ENCODE data around the gene UGT1A8.
"Not testable (repeated sequence)": the region's sequence is repeated elsewhere in the genome, so short reads cannot be mapped to it uniquely, and the experiment has no call there.

The UGT1A8 gene

DNA sequence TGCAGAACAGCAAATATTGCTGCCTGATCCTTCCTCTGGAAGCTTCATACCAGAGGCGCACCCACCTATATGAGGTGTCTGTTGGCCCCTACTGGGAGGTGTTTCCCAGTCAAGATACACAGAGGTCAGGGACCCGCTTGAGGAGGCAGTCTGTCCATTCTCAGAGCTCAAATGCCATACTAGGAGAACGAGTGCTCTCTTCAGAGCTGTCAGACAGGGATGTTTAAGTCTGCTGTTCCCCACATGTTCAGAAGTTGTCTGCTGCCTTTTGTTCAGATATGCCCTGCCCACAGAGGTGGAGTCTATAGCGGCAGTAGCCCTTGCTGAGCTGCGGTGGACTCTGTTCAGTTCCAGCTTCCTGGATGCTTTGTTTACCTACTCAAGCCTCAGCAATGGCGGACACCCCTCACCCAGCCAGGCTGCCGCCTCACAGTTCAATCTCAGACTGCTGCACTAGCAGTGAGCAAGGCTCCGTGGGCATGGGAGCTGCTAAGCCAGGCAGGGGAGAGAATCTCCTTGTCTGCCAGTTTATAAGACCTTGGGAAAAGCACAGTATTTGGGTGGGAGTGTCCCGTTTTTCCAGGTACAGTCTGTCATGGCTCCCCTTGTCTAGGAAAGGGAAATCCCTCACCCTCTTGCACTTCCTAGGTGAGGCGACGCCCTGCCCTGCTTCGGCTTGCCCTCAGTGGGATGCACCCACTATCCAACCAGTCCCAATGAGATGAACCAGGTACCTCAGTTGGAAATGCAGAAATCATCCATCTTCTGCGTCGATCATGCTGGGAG is 119.6 kb downstream of the UGT1A8 start:
- not testable (repeated sequence) for DNase-seq

DNA sequence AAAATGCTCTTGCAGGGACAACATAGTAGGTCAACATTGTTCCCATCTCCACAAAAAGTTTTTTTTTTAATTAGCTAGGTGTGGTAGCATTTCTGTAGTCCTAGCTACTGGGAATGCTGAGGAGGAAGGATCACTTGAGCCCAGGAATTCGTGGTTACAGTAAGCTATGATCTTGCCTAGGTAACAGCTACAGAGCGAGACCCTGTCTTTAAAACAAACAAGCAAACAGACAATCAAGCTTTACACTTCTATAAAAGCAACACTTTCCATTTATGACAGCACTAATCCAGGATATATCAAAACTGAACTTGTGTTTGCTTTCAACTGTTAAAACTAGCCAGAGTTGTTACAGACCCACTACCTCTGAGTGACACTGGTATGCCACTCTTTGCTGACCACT is 123.4 kb downstream of the UGT1A8 start:
- no peak for DNase-seq

DNA sequence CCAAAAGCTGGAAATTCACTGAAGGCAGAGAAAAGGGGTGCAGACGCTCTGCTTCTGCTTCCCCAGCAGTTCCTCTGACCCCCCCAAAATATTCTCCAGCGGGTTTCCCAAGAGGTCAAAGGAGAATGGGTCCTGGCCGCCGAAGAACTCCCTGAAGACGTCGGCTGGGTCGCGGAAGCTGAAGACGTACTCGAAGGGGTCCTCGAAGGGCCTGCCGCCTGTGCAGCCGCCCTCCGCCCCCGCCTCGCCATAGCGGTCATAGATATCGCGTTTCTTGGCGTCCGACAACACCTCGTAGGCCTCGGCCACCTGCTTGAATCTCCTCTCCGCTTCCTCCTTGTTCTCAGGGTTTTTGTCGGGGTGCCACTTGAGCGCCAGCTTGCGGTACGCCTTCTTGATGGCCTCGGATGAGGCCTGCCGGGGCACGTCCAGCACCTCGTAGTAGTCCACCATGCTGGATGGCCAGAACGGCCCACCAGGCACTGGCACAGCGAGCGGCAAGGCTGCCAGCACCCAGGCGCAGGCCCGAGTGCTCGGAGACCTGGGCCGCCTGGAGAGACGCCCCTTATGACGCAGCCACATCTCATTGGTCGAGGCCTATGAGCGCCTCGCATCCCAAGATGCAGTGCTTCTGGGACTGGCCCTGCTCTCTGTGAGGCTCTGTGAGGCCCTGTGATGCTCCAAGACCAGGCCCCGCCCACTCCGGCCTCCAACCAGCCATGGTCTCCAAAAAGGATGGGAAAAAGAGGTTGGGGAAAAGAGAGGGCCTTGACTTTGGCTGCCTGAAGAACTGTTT is 126.2 kb downstream of the UGT1A8 start:
- DNase-seq, result no peak

DNA sequence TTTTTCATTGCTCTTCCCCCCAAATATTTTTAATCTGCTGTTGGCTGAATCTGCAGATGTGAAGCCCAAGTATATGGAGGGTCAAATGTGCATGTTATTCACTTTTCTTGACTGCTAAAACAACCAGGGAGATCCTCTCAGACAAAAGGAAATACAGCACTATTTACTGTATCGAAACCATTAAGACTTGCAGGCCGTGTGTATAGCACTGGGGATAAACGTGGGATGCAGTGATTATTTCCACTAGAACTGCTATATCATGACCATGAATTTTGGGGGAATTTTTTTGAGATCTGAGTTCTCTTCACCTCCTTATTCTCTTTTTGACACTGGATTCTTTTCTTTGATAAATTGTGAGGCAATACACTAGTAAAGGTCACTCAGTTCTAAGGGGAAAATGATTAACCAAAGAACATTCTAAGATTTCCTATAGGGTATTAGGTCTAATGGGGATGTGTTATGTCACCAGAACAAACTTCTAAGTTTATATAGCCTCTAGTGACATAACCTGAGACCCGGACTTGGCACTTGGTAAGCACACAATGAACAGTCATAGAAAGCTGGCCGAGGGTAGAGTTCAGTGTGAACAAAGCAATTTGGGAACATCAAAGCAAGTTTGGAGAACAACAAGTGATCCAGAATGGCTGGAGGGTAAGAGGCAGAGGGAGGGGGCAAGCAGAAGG is 127.8 kb downstream of the UGT1A8 start:
- no peak for DNase-seq

DNA sequence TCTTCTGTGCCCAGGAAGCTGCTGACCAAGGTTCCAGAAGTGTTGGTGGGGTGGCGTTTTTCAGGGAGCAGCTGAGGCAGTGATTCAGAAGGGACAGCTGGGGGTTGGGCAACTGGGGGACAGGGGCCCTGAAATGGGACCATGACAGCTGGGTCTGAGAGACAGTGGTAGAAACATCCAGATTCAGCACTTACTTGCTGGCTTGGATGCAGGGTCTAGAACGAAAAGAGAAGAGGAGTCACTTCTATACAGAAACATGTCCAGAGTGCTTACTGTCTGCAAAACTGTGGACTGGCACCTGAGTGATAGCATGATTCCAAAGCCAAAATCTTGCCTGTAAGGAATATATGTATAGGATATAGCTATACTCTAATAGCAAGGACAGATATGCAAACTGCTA is 128.4 kb downstream of the UGT1A8 start:
- not testable (repeated sequence) for DNase-seq

DNA sequence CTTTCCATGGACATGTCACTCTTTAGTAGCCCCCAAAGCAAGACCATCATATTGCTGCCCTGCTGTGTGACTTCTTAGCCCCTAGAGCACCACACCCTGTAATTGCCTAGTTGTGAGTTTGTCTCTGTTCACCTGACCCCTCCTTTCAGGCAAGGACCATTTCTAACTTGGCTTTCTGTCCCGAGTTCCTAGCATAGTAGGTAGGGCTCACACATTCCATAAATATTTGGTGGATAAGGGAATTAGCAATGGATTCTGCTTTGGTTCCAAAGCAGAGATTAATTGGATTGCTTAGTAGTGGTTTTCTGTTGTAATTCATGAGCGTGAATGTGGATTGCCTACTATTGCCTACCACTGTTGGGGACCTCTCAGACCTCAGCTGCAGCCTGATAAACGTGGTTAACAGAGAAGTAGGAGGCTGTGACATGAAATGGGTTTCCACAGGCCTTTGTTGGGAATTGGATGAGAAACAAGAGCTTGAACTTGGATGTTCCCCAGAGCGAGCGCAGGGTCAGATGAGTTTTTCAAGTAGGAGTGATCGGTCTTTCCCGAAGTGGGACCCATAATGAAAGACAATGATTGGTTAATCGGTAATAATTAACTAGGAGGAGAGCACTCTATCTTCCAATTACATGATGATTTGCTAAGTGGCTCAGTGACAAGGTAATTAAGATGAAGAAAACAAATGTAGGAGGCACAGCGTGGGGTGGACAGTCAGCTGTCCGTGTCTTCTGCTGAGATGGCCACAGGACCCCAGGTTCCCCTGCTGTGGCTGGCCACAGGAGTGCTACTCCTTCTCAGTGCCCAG is 129.2 kb downstream of the UGT1A8 start:
- DNase-seq, result no peak

DNA sequence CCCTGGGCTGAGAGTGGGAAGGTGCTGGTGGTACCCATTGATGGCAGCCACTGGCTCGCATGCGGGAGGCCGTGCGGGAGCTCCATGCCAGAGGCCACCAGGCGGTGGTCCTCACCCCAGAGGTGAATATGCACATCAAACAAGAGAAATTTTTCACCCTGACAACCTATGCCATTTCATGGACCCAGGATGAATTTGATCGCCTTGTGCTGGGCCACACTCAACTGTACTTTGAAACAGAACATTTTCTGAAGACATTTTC is 129.8 kb downstream of the UGT1A8 start:
- no peak for DNase-seq

DNA sequence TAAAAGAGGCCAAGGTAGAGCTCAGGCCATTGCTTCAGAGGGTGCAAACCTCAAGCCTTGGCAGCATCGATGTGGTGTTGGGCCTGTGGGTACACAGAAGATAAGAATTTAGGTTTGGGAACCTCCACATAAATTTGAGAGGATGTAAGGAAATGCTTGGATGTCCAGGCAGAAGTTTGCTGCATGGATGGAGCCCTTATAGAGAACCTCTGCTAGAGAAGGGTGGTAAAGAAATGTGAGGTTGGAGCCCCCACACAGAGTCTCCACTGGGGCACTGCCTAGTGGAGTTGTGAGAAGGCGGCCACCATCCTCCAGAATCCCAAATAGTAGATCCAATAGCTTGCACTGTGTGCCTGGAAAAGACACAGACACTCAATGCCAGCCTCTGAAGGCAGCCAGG is 133.3 kb downstream of the UGT1A8 start:
- DNase-seq, result not testable (repeated sequence)

DNA sequence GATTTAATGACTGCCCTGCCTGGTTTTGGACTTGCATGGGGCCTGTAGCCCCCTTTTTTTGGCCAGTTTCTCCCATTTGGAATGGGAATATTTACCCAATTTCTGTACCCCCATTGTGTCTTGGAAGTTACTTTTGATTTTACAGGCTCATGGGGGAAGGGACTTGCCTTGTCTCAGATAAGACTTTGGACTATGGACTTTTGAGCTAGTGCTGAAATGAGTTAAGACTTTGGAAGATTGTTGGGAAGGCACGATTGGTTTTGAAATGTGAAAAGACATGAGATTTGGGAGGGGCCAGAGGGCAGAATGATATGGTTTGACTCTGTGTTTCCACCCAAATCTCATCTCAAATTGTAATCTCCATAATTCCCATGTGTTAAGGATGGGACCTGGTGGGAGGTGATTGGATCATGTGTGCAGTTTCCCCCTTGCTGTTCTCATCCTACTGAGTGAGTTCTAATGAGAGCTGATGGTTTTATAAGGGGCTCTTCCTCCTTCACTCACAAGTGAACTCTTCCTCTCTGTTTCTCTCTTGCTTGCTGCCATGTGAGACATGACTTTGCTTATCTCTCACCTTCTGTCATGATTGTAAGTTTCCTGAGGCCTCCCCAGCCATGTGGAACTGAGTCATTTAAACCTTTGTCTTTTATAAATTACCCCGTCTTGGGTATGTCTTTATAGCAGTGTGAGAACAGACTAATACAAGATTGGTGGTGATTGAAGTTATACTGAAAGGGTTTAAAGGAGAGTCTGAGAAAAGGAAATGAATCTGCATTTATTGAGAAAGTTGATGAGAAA is 134.0 kb downstream of the UGT1A8 start:
- DNase-seq, result not testable (repeated sequence)

DNA sequence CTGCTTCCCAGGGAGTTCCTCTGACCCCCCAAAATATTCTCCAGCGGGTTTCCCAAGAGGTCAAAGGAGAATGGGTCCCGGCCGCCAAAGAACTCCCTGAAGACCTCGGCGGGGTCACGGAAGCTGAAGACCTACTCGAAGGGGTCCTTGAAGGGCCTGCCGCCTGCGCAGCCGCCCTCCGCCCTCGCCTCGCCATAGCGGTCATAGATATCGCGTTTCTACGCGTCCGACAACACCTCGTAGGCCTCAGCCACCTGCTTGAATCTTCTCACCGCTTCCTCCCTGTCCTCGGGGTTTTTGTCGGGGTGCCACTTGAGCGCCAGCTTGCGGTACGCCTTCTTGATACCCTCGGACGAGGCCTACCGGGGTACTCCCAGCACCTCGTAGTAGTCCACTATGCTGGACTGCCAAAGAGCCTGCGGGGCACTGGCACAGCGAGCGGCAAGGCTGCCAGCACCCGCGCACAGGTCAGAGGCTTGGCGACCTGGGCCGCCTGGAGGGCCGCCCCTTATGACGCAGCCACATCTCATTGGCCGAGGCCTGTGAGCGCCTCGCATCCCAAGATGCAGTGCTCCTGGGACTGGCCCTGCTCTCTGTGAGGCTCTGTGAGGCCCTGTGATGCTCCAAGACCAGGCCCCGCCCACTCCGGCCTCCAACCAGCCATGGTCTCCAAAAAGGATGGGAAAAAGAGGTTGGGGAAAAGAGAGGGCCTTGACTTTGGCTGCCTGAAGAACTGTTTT is 137.6 kb downstream of the UGT1A8 start:
- DNase-seq, result no peak

DNA sequence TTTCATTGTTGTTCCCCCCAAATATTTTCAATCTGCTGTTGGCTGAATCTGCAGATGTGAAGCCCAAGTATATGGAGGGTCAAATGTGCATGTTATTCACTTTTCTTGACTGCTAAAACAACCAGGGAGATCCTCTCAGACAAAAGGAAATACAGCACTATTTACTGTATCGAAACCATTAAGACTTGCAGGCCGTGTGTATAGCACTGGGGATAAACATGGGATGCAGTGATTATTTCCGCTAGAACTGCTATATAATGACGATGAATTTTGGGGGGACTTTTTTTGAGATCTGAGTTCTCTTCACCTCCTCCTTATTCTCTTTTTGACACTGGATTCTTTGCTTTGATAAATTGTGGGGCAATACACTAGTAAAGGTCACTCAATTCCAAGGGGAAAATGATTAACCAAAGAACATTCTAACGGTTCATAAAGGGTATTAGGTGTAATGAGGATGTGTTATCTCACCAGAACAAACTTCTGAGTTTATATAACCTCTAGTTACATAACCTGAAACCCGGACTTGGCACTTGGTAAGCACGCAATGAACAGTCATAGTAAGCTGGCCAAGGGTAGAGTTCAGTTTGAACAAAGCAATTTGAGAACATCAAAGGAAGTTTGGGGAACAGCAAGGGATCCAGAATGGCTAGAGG is 139.1 kb downstream of the UGT1A8 start:
- no peak for DNase-seq

DNA sequence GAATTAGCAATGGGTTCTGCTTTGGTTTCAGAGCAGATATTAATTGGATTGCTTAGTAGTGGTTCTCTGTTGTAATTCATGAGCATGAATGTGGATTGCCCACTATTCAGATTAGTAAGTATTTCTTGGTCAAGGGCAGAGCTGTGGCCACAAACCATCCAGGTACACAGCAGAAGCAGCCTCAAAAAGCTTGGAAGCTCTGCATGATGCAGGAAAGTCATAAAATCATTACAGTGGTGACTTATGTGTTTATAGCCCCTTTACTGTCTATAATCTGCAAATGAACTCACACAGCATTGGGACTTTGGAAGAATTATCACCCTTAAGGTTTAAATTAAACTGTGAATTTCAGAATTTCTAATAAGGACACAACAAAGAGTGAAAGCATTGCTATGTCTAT is 140.7 kb downstream of the UGT1A8 start:
- DNase-seq, result no peak

DNA sequence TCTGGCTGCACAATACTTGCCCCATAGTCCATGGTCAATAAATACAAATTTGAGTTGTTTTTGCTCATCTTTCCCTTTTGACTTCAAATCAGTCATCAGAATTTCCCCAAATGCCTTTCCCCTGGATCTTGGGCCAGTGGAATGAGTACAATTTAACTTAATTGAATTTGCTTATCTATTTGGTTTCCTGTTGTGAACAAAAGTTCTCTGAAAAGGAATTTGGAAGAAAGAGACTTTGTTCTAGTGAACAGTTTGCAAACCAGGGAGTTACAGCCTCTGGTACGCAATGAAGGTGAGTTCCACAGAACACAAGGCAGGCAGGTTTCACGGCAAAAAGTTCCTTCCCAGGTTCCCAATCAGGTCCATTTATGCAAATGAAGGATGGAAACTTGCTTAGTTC is 141.4 kb downstream of the UGT1A8 start:
- no peak for DNase-seq

DNA sequence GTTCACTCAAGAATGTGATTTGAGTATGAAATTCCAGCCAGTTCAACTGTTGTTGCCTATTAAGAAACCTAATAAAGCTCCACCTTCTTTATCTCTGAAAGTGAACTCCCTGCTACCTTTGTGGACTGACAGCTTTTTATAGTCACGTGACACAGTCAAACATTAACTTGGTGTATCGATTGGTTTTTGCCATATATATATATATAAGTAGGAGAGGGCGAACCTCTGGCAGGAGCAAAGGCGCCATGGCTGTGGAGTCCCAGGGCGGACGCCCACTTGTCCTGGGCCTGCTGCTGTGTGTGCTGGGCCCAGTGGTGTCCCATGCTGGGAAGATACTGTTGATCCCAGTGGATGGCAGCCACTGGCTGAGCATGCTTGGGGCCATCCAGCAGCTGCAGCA is 142.6 kb downstream of the UGT1A8 start, which contains the start of gene UGT1A1:
Gene UGT1A1 (plus strand): TSS at position 228 of the 400 bp plus-strand sequence. CDS start 18 bp downstream, at position 246.
- no peak for DNase-seq

DNA sequence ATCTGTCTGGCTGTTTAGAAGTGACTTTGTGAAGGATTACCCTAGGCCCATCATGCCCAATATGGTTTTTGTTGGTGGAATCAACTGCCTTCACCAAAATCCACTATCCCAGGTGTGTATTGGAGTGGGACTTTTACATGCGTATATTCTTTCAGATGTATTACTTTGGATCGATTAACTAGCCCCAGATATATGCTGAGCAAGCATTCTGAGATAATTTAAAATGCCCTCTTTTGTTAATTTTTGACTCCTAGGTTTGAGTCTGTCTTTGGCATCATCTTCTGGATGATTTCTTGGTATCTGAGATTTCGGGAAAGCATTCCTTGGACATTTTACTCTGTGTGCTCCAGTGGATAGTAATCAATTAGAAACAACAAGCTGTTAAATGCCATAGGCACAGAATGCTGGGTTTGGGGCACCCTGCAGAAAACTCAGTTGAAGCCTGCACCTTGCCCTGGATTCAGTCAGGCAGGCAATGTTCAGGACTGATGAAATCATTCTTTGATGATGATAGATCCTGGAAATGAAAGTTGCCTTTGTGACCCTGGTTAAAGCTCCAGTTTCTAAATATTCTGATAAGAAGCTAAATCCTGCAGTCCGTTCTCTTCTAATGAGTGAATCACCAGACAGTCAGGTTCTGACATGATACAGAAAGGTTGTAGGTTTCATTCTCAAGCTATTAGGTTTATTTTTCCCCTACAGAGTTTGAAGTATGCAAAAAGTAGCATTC is 143.8 kb downstream of the UGT1A8 start:
- no peak for DNase-seq

DNA sequence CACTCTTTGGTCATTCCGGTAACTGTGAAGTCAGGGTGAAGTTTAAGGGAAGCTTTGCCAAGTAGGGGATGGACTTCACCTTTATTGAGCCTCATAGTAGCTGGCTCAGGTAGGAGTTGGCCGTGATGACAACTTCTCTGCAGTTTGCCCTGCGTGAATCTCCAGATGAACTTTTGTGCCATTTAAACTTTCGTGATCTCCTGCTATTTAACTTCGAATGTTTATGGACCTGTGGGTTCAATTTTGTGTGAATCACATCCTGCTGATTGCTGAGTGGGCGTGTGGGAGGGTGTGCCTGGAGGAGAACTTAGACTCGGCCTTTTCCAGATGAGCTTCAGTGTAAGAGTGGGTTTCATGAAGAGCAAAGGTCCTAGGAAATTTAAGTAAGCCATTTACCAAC is 146.8 kb downstream of the UGT1A8 start:
- DNase-seq, result no peak

DNA sequence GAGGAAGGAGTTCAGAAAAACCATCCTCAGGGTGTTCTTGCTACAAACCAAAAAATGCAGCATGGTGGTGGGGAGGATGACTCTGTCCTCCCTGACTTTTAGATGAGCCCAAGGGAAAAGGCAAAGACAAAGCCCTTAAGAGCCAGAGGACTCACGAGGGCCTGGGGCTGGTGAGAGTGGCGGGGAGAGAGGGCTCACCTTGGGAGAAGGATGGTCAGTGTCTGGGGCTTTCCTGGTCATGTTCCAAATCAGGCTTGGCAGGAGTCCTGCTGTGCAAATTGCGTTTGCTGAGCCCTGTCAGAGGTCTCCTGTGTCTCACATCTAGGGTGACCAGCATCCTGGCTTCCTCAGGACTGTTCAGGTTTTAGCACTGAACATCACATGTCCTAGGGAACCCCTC is 147.3 kb downstream of the UGT1A8 start:
- DNase-seq, result no peak

DNA sequence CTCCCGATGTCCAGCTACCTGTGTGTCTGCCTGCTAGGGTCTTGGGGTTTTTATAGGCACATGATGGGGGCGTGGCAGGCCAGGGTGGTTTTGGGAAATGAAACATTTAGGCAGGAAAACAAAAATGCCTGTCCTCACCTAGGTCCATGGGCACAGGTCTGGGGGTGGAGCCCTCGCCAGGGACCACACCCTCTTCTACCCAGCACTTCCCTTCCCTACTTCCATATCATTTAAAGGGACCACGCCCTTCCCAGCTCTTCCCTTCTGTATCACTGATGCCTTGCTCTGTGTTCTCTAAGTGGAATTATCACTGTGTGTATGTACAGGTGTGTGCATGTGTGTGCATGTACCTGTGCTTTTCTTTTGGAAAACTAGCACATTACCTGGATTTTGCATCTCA is 149.0 kb downstream of the UGT1A8 start:
- DNase-seq, result no peak

DNA sequence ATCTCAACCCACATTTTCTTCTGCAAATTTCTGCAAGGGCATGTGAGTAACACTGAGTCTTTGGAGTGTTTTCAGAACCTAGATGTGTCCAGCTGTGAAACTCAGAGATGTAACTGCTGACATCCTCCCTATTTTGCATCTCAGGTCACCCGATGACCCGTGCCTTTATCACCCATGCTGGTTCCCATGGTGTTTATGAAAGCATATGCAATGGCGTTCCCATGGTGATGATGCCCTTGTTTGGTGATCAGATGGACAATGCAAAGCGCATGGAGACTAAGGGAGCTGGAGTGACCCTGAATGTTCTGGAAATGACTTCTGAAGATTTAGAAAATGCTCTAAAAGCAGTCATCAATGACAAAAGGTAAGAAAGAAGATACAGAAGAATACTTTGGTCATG is 150.6 kb downstream of the UGT1A8 start:
- no peak for DNase-seq

DNA sequence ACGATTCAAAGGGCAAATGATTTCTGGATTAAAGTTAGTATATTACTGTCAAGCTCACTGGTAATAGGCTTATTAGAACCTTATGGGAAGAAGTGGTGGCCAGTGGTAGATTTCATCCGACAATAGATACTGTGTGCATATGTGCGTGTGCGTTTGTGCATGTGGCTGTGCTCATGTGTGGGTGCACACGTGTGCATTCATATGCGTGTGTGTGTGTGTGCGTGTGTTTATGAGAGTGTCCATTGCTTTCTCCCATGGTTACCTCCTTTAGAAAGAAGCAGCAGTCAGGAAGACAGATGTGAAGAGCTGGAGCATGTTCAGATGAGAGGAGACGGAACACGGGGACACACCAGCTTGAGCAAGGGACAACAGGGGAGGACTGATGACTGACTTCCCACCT is 151.8 kb downstream of the UGT1A8 start:
- no peak for DNase-seq

All from SHP77 (cell line).